IMR-90 (cell line): ENCODE data around the gene ZNF276.

Source experiments
- CEBPB ChIP-seq: IDR thresholded peaks from 2 replicates; pipeline ENCODE4 v1.6.1; 2012; ENCODE audit warnings: low read depth, low read length, improper control_type of control experiment
- FOS ChIP-seq: fragments of 150-350 bp; IDR thresholded peaks from 2 replicates; pipeline ENCODE4 v1.6.1; 2016; ENCODE audit warnings: low read depth, low read length
- MAFK ChIP-seq: IDR thresholded peaks from 2 replicates; pipeline ENCODE4 v1.6.1; 2012; ENCODE audit warnings: low read depth, low read length, improper control_type of control experiment
- POLR2A ChIP-seq: IDR thresholded peaks from 2 replicates; pipeline ENCODE4 v1.6.1; 2012; ENCODE audit warnings: mild to moderate bottlenecking, low read depth, low read length
- RFX5 ChIP-seq: IDR thresholded peaks from 2 replicates; pipeline ENCODE4 v1.8.0; 2012; ENCODE audit warnings: low read depth, mild to moderate bottlenecking, low read length, moderate library complexity
- SMC3 ChIP-seq: fragments of 150-350 bp; IDR thresholded peaks from 2 replicates; pipeline ENCODE4 v1.6.1; 2016; ENCODE audit warnings: low read depth, mild to moderate bottlenecking, antibody characterized with exemption, low read length, moderate library complexity
- USF2 ChIP-seq: fragments of 150-350 bp; IDR thresholded peaks from 2 replicates; pipeline ENCODE4 v1.6.1; 2017; ENCODE audit warnings: mild to moderate bottlenecking, antibody characterized with exemption, low read length, low read depth
- TF ChIP-seq, protein P1 (sequence below): conservative IDR thresholded peaks from 2 replicates; pipeline ENCODE4 v1.5.1; 2012; ENCODE audit warnings: mild to moderate bottlenecking, low read depth, low read length, improper control_type of control experiment

GRCh38 chr16:89784406-89784805, 63.1 kb downstream of the ZNF276 start:
- TF ChIP-seq USF2 (no peak), CEBPB (no peak), MAFK (no peak), SMC3 (no peak), RFX5 (no peak), FOS (no peak), POLR2A (no peak)
- TF ChIP-seq, protein P1, sequence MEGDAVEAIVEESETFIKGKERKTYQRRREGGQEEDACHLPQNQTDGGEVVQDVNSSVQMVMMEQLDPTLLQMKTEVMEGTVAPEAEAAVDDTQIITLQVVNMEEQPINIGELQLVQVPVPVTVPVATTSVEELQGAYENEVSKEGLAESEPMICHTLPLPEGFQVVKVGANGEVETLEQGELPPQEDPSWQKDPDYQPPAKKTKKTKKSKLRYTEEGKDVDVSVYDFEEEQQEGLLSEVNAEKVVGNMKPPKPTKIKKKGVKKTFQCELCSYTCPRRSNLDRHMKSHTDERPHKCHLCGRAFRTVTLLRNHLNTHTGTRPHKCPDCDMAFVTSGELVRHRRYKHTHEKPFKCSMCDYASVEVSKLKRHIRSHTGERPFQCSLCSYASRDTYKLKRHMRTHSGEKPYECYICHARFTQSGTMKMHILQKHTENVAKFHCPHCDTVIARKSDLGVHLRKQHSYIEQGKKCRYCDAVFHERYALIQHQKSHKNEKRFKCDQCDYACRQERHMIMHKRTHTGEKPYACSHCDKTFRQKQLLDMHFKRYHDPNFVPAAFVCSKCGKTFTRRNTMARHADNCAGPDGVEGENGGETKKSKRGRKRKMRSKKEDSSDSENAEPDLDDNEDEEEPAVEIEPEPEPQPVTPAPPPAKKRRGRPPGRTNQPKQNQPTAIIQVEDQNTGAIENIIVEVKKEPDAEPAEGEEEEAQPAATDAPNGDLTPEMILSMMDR = no peak
